Raji (cell line): ENCODE measurements around the gene ZC3H12A.

Source experiments
- POLR2A ChIP-seq: IDR thresholded peaks from 2 replicates; pipeline ENCODE4 v1.6.1; 2011; ENCODE audit warnings: low read depth, low read length, control low read depth; ENCODE audit not compliant: insufficient read depth

ZC3H12A gene

DNA sequence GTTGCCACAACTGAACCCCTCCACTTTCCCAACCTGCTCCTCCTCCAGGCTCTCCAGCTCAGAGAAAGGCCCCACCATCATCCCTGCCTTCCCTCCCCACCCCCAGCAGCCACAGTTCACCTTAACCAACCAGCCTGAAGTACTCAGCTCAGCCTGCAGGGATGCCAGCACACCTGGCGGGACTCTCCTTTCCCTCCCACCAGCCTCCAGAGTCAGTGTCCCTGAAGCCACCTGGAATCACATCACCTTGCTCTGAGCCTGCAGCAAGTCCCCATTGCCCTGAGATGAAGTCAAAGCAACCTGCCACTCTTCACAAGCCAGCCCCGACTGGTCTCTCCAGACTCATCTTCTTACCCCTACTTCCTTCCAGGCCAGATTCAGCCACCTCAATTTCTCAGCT lies 26.2 kb upstream of the ZC3H12A start:
- TF ChIP-seq POLR2A = no peak

DNA sequence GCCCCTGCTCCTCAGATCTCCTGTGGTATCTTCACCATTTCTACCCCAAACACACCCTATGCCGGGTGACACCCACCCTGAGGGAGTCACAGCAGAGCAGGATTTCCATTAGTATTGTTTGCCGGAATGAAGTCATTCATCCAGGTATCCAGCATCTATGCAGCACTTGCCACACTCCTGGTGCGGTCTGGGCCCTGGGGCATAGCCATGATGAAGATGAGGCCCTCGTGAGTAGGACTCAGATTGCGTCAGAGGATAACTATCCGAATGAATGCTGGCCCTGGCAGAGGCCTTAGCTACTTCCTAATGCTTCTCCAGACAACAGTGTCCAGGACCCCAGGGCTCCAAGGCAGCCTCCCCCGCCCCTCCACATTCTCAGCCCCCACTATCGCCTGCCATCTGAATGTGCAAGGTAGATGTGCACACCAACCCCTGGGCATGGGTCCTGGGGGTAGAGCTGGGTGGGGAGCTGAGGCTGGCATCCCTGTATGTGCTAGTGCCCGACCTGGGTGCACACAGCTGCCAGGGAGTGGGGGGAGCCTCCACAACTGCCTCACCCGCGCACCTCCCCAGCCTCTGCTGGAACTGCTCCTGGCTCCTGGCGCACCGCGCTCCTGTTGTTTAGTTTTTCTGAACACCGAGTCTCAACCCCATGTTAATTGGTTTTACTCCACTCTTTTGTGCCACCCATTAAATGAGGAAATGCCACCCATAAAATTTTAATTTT lies 25.5 kb upstream of the ZC3H12A start:
- TF ChIP-seq POLR2A = no peak

DNA sequence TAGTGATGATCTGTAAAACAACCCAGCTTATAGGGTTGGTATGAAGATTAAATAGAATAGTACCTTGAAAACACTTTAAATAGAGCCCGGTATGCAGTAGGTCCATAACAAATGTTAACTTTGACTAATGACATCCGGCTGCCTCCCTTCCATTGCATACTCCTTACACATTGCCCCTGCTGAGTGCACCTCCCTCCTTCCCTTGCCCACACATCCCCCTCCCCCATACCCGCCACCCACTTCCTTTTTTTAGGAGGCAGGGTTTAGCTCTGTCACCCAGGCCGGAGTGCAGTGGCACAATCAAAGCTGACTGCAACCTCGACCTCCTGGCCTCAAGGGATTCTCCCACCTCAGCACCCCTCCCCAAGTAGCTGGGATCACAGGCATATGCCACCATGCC lies 24.4 kb upstream of the ZC3H12A start:
- no peak for TF ChIP-seq POLR2A

DNA sequence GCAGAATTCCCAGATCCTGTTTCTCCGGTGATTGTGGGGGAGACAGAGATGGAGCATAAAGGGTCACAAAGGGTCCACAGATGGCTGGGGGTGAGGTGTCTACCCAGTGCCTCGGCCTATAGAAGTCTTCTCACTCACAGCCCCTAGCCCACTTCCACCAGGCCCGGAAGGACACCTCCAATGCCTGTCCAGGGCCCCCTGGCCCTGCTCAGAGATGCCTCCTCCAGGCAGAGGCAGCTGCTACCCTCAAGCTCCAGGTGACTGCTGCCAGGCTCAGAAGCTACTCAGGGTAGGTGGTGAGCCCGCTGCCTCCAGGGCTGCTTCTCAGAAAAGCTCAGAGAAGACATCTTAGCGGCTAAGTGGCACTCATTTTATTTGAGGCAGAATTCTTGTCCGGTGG lies 22.0 kb upstream of the ZC3H12A start:
- TF ChIP-seq POLR2A = no peak

DNA sequence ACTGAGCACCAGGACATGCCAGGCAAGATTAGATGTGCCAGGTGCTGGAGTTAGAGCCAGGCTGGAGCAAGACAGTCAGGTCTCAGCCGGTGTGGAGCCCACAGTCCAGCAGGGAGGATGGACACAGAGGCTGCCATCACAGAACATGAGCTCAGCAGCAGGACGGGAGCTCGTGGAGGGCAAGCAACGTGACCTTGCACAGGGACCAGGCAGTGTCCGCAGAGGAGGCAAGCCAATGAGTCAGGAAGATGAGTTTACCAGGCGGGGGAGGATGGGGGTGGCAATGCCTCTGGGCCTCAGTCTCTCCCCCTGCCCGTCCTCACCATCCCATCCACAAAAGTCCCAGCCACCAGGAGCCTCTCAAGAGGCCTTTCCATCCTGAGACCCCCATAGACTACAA lies 20.7 kb upstream of the ZC3H12A start:
- no peak for TF ChIP-seq POLR2A

DNA sequence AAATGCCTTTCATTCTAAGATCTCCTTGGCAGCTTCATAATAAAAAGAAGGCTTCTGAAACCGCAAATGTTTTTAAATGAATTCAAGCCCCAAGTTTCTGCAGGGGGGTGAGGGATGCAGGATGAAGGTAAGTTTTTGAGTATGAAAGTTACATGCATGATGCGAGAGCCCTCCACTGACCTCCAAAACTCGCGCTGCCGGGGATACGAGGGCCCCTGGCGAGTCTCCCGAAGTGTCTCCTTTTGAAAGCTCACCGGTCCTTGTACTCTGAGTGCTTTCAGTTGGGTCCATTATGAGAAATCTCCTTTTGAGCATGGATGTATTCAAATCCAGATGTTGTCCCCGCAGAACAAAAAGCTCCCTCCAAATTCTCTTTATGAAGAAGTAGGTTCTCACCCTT lies 18.9 kb upstream of the ZC3H12A start:
- TF ChIP-seq POLR2A = no peak

DNA sequence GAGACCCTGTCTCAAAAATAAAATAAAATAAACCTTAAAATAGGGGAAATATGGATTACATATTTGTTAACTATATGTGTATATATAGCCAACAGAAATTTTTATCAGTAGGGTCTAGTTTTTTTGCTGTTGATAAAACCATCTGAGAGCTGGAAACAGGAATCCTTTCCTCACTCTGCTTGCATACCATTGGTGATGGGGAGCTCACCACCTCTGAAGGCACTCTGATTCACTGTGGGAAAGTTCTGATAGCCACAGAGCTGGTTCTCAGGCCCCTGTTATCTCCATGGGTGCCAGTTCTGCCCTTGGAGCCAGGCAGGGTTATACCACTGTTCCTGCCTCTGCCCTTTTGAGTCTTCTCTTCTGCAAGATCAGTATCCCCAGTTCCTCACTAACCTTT lies 17.8 kb upstream of the ZC3H12A start:
- TF ChIP-seq POLR2A = no peak

DNA sequence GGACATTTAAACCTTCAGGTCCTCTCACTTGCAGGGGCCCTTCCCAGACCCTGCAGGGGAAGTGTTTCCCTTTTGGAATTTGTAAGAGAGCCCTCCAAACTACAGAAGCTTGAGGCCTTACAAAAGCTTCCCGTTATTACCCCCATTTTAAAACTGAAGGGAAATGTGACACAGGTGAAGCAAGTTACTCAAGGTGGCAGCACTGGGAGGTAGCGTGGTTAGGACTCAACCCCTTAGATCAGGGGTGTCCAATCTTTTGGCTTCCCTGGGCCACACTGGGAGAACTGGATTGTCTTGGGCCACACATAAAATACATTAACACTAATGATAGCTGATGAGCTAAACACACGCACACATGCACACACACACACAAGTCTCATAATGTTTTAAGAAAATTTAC lies 15.8 kb upstream of the ZC3H12A start:
- no peak for TF ChIP-seq POLR2A

DNA sequence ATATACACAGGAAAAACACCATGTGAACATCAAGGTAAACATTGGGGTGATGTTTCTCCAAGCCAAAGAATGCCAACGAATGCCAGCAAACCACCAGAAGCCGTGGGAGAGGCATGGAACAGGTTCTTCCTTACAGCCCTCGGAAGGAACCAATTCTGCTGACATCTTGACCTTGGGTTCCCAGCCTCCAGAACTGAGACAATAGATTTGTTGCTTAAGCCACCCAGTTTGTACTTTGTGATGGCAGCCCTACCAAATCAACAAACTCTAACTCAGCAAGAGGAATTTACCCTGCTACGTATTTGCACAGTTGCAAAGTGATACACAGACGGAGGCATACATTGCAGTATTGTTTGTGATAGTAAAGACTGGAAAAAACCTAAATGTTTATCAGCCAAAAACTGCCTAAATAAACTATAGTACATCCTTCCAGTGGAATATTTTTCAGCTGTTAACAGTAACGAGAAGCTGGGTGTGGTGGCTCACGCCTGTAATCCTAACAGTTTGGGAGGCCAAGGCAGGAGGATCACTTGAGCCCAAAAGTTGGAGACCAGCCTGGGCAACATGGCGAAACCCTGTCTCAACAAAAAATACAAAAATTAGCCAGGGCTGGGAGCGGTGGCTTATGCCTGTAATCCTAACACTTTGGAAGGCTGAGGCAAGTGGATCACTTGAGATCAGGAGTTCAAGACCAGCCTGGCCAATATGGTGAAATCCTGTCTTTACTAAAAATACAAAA lies 12.5 kb upstream of the ZC3H12A start:
- TF ChIP-seq POLR2A = no peak

DNA sequence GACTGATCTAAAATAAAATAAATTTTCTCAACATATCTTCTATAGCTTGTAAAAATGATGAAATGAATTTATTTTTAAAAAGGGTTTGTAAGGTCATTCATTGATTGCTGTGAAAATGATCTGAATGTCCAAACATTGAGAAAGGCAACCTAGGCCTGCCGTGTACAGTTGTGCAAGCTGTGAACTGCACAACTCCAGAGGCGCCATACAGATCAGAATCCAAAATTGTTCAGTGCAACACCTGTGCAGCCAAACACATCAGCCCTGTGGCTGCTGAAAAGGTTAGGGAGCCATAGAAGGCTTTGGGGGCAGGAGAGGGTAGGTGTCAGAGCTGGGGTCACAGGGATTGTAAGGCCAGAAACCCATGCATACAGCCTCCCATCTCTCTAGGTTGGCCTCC lies 9.9 kb upstream of the ZC3H12A start:
- no peak for TF ChIP-seq POLR2A

DNA sequence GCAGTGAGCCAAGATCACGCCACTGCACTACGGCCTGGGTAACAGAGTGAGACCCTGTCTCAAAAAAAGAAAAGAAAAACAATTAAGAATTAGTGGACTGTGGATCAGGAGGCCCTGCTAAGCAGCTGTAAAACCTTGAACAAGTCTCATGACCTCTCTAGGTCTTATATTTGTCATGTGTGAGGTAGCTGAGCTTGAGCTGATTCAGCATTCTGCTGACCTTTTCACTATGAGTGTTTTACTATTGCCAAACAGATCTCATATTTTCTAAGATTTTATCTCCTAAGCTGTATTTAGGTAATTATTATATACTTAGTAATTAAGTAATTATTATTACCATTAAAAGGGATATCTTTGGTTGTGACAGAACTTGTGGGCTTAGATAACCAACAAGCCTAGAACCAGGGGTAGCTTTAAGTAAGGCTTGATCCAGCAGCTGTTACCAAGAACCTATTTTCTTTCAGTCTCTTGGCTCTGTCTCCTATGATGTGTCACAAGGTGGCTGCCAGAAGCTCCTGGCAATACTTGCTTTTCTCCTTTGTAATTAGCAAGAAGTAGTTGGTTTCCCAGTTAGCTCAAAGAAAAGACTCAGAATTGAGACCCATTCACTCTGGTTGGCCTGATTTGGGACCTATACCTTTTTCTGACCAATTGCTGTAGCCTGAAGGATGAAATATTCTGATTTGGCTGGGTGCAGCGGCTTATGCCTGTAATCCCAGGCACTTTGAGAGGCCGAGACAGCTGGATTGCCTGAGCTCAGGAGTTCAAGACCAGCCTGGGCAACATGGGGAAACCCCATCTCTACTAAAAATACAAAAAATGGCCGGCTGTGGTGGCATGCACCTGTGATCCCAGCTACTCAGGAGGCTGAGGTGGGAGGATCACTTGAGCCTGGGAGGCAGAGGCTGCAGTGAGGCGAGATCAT lies 8.5 kb upstream of the ZC3H12A start:
- no peak for TF ChIP-seq POLR2A

DNA sequence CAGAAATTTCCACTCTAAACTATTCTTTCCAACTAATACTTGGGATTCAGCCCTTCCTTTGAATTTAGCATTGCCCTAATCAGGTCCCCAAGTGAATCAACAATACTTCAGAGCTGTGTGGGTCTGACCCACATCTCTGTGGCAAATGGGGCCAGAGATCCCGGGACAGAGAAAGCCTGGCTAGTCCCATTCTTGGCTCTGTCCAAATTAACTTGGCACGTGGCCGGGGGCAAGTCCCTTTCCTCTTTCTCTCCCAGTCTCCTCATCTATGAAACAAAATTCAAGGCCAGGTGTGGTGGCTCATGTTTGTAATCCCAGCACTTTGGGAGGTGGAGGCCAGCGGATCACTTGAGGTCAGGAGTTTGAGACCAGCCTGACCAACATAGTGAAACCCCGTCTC lies 6.3 kb upstream of the ZC3H12A start:
- TF ChIP-seq POLR2A = no peak

DNA sequence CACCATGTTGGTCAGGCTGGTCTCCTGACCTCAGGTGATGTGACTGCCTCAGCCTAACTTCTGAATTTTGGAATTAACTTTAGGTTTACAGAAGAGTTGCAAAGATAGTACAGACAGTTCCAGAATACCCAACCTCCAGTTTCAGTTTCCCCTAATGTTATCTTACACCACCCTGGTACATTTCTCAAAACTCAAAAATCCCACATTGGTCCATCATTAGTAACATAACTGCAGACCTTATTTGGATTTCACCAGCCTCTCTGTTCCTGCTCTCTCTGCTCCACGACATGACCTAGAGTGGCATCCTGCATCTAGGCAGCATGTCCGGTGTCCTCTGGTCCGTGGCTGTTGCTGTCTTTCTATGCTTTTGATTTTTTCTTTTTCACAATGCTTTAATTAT lies 5.0 kb upstream of the ZC3H12A start:
- no peak for TF ChIP-seq POLR2A

DNA sequence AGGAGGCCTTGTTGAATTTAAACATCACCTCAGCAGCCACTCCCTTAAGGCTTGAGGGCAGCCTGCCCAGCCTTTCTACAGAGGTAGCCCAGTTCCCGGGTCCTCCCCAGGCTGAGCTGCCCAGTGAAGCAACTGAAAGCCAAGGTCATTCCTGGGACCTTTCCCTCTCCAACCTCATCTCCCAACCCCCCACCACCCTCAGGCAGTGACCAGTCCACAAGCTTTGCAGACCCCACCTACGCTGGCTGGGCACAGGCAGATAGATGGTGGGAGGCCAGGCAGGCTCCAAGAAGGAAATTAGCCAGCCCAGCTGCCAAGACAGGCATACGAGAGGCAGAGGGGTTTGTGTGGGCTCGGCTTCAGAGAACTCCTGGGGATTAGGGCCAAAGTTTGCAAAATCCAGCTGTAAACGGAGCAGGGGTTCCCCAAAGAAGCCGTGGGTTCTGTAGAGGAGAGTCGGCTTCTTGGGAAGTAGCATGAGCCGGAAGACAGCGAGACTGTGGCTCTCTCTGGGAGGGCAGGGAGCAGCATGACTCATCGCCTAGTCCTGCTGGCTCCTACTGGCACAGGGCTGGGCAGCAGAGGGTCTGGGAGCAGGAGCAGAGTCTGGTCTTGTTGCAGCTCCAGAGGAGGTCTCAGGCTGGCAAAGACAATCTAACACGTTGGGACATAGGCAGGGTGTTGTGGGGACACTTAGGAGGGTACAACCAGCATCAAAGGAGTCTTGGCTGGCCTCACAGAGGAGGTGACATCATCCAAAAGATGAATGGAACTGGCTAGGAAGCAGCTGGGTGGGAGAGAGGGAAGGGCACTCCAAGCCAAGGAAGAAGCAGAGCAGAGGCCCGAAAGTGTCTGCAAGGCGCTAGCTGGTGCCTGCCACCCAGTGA lies 2.8 kb upstream of the ZC3H12A start:
- TF ChIP-seq POLR2A = no peak

DNA sequence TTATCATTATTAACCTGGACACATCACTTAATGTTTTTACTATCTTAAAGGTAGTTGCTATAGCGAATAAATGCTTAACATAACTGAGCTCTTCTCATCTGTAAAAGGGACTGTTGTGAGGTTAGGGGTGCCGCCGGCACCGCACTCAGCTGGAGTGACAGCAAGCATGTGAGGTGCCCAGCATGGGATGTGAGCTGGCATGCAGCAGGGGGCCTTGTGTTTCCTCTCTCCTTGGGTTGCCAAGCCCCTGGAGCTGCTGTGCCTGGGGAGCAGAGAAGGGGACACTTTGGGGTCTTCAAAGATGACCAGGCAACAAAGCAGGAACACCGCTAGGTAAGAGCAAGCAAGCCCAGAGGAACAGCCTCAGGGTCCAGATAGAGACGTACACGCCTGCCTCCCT lies 2.1 kb upstream of the ZC3H12A start:
- TF ChIP-seq POLR2A = no peak
